ENCODE results near the gene KCNQ1.

KCNQ1 gene

DNA sequence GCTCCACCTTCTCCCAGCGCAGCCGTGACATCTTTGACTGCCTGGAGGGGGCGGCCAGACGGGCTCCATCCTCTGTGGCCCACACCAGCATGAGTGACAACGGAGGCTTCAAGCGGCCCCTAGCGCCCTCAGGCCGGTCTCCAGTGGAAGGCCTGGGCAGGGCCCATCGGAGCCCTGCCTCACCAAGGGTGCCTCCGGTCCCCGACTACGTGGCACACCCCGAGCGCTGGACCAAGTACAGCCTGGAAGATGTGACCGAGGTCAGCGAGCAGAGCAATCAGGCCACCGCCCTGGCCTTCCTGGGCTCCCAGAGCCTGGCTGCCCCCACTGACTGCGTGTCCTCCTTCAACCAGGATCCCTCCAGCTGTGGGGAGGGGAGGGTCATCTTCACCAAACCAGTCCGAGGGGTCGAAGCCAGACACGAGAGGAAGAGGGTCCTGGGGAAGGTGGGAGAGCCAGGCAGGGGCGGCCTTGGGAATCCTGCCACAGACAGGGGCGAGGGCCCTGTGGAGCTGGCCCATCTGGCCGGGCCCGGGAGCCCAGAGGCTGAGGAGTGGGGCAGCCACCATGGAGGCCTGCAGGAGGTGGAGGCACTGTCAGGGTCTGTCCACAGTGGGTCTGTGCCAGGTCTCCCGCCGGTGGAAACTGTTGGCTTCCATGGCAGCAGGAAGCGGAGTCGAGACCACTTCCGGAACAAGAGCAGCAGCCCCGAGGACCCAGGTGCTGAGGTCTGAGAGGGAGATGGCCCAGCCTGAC, 41.7 kb upstream of the KCNQ1 start:
- TF ChIP-seq GATA2 (IDR thresholded peaks at IDR 0.05; ENCODE audit: low read depth, low read length) (no peak), GATA3 (IDR thresholded peaks at IDR 0.05; ENCODE audit: low read depth, low read length) (no peak)

DNA sequence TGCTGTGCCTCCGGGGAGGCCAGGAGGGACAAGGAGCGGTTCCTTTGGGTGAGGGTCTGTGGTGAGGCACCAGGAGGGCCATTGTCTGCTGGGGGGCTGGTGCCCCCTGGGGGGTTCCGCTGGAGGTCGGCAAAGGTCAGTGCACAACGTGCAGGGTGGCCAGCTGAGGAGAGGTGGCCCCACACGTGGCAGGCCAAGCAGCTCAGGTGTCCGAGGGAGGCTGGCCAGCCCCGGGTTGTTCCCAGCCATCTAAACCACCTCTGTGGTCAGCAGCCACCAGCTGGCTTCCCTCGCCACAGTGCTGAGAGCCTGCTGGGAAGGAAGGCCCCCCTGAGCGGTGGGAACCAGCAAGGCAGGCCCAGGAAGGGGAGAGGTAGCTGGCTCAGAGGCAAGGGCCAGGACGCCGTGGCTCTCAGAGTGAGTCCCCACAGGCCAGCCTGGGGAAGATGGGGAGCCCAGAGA, 40.0 kb upstream of the KCNQ1 start:
- no peak for TF ChIP-seq GATA2 (IDR thresholded peaks at IDR 0.05; ENCODE audit: low read depth, low read length)
- no peak for TF ChIP-seq GATA3 (IDR thresholded peaks at IDR 0.05; ENCODE audit: low read depth, low read length)

DNA sequence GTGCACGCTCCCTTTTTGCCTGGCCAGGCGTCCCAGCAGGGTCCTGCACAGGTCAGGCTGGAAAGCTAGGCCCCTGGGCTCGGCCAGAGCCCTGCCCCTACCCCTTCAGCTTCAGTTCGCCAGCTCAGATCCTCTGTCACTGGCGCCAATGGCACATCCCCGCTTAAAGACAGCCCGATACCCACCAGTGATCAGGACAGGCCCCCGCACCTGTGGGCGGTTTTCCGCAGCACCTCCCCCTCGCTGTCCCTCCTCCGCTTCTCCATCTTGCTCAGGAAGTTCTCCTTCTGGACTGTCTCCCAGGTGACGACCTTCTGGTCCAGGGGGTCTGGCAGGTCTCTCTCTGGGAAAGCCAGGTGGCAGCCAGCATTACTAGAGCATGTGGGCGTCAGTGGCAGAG, 38.4 kb upstream of the KCNQ1 start:
- TF ChIP-seq GATA2 (IDR thresholded peaks at IDR 0.05; ENCODE audit: low read depth, low read length) (no peak), GATA3 (IDR thresholded peaks at IDR 0.05; ENCODE audit: low read depth, low read length) (no peak)

DNA sequence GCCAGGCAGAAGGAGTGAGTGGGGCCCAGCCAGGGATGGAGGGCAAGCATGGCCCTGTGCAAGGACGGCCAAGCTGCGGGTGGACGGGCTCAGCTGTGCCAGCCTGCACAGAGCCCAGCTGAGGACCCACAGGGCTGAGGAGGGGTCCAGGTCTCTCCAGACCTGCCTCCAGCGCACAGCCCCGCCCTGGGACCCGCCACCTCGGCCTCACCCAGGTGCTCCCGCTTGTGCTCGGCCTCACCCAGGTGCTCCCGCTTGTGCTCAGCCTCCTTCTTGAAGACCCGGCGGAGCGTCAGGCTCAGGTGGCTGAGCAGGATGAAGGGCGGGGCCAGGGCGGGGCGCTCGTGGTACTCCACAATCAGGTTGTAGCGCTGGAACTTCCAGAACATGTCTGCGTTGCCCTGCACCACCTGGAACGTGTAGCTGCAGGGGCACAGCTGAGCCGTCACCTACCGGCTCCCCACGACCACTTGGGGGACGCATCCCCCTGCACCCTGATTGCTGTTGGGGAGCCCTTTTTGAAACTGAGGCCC, 37.9 kb upstream of the KCNQ1 start:
- TF ChIP-seq GATA2 (IDR thresholded peaks at IDR 0.05; ENCODE audit: low read depth, low read length) (no peak), GATA3 (IDR thresholded peaks at IDR 0.05; ENCODE audit: low read depth, low read length) (no peak)

DNA sequence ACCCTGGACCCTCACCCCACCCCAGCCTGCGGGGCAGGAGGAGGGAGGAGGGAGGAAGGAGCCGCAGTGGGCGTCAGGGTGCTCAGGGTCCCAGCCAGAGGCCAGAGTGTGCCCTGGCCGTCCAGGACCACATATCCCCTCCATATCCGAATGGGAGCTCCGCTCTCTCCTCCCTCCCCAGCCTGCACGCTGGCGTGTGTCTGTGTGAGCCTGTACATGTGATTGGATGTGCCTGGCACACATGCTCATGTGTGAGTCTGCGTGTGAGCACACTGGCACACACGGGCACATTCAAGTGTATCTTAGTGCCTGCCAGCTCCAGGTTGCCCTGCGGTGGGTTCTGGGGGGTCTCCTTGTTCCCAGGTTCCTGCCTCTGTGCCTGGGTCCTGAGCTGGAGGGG, 36.1 kb upstream of the KCNQ1 start:
- TF ChIP-seq GATA3 (IDR thresholded peaks at IDR 0.05; ENCODE audit: low read depth, low read length), result no peak

DNA sequence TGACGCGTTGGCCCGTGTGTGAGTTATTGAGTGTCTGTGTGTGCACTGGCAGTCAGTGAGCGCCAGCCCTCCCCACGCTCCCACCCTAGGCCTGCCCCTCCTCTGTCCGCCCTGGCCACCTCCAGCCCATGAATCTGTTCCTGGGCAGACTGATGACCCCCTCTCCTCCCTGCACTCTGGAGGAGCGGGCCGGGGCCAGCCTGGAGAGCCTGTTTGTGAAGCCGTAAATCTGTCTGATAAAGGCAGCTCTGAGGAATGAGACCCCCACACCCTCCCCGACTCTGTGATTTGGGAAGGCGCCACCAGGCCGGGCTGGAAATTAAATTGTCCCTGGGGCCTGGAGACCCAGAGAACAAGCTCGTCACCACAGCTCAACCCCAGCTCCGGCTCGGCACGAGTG, 35.7 kb upstream of the KCNQ1 start:
- TF ChIP-seq GATA2 (IDR thresholded peaks at IDR 0.05; ENCODE audit: low read depth, low read length) (no peak), GATA3 (IDR thresholded peaks at IDR 0.05; ENCODE audit: low read depth, low read length) (no peak)

DNA sequence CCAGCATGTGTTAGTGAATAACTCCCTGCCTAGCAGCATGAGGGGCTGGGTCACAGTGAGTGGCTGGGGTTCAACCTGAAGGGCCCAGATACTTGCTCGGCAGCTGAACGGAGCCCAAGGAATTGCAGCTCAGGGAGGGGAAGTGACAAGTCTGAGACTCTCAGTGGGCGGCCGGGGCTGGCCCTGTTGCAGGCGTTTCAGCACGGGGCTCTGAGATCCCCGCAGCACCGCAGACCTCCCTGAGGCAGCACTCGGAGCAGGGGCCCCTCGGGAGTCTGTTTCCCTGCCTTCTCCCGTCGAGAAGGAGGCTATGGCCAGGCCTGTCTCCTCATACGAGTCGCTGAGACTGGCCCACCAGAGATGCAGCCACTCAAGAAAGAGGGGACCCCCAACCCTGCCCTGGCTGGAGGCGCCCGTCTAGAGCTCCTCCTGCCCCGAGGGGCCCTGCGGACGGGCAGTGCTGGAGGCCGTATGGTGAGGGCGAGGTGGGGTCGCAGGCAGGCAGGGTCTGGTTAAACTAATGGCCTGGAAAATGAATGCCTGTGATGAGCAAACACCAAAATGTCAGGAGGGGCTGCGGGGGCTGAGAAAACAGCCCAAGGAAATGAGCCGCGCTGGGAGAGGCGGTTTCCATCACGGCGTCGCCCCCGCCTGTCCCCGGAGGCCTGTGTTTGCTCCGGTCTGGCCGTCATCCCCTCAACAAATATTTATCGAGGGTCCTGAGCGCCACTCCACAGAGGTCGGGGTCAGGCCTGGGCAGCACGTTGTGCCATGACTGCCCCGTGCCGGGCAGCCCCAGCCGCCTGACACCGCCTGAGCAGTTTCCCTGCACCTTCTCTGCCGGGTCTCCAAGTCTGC, 35.0 kb upstream of the KCNQ1 start:
- TF ChIP-seq GATA2 (IDR thresholded peaks at IDR 0.05; ENCODE audit: low read depth, low read length), result no peak

DNA sequence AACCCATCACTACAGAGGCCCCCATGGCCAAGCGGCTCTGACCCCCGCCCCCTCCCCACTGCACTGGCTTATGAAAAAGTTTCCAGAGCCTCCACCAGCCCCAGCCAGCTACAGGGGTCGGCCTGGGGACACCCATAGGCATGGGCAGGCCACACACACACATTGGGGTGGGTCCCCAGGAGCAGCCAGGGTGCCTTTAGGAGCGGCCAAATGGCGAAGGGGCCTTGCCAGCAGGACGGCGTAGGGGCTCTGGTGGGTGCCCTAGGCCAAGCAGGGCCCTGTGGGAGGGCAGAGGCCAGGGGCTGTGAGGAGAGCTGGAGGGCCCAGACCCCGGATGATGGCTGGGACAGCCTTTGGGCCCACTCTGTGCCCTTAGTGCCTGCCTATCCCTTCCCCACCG, 34.2 kb upstream of the KCNQ1 start:
- TF ChIP-seq GATA2 (IDR thresholded peaks at IDR 0.05; ENCODE audit: low read depth, low read length) (no peak), GATA3 (IDR thresholded peaks at IDR 0.05; ENCODE audit: low read depth, low read length) (no peak)

DNA sequence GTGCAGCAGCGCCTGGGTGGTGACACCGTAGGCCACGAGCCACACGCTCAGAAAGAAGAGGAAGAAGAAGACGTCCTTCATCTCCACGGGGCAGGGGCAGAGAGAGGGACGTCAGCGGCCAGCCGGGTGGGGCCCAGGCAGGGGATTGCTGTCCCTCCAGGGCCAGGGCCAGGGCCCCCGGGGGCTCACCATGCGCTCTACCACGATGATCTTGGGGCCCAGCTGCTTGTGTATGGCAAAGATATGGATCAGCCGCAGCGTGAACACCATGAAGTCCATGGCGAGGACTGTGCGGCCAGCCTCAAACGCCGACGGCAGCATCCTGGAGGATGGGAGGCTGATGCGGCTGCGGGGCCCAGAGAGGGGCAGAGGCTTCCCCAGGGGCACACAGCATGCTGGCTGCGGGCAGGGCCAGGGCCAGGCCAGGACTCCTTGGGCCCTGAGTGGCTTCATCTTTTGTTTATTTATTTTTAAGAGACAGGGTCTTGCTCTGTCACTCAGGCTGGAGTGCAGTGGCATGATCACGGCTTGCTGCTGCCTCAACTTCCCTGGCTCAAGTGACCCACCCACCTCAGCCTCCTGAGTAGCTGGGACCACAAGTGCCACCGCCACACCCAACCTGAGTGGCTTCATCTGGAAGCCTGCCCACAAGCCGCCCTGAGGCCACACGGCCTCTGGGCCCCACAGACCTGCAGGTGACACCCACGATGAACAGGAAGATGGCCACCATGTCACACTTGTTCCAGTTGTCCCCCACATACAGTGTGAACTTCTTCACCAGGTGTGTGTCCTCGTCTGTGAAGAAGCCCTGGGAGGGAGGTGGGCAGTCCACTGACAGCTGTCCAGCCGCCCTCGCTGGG, 33.1 kb upstream of the KCNQ1 start:
- TF ChIP-seq GATA3 (IDR thresholded peaks at IDR 0.05; ENCODE audit: low read depth, low read length) (no peak), GATA2 (IDR thresholded peaks at IDR 0.05; ENCODE audit: low read depth, low read length) (no peak)

DNA sequence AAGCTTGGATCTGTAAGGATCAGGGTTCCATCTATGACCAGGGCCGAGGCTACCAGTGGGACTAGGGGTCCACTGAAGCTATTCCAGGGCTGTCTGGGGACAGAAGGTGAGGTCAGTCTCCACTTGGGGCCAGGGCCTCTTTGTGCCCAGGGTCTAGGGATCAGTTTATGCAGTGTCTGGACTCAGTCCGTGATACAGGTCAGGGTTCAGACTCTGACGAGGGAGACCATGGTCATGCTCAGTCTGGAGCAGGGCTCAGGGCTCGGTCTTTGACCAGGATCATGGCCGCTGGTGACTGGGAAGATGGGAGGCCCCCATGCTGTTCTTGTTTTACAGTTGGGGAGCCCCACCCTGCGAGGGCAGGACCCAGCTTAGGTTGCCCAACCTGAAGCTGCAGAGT, 32.5 kb upstream of the KCNQ1 start:
- no peak for TF ChIP-seq GATA3 (IDR thresholded peaks at IDR 0.05; ENCODE audit: low read depth, low read length)
- no peak for TF ChIP-seq GATA2 (IDR thresholded peaks at IDR 0.05; ENCODE audit: low read depth, low read length)

DNA sequence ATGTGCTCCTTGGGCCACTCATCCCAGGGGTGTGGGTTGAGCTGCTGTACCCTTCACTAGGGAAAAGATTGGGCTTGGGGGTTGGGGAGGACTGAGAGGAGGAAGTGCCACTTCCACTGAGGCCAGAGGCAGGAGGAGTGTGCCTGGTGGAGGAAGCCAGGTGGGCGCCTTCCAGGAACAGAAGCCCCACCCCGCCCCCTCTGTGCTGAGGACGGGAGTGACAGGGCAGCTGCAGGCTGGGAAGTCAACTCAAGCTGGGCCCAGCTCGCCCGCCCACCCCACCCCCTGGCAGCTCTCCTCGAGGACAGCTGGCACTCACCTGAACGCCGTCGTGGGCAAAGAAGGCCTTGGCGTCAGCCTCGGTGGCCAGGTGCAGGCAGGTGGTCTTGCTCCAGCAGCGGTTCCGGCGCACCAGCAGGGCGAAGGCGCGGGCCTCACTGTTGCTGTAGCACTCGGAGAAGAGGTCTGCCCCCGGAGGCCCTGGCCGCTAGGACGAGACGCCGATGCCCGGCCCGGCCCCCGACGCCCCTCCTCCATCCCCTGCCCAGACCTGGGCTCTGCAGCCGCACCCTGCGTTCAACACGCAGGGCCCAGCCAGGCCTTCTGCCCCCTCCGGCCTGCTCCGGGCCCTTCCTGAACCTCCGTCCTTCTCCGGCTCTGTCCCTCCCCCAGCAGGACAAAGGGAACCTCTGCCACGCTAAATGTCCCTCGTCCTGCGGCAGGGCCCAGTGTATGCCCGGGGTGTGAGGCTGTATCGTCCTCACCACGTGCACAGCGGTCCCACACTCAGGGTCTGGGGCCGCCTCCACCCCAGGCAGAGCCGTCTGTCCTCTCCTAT, 30.8 kb upstream of the KCNQ1 start:
- no peak for TF ChIP-seq GATA3 (IDR thresholded peaks at IDR 0.05; ENCODE audit: low read depth, low read length)
- TF ChIP-seq GATA2 (IDR thresholded peaks at IDR 0.05; ENCODE audit: low read depth, low read length), result no peak

DNA sequence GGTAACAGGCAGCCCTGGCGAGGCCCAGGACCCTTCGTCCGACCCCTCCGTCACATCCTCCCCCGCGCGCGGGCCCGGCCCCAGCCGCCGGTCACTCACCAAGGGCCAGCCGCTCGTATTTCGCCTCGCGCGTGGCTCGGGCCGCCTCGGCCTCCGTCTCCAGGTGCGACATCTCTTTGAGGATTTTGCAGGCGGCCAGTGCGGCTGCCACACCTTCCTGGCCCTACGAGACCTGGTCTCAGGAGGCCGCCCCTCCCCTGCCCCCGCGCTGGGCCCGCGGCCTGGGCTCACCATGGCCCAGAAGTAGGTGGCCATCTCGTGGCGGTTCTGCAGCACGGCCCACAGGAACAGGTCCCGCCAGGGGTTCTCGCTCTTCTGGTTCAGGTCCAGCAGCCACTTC, 30.2 kb upstream of the KCNQ1 start:
- no peak for TF ChIP-seq GATA2 (IDR thresholded peaks at IDR 0.05; ENCODE audit: low read depth, low read length)
- no peak for TF ChIP-seq GATA3 (IDR thresholded peaks at IDR 0.05; ENCODE audit: low read depth, low read length)

DNA sequence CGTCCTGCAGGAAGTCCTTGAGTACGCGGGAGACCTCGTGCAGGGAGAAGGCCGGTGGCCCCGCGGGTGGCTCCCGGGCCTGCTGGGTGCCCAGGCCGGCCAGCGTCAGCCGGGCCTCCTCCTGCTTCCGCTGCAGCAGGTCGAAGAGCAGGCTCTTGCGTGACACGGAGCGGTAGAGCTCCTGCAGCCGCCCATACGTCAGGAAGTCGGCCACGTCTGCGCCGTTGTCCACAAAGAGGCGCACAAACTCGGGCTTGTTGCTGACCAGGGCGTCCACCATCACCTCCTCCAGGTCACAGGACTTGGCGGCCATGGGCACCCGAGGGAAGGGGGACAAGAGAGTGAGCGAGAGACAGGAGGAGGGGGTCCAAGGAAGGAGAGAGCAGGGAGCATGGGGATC, 29.6 kb upstream of the KCNQ1 start:
- TF ChIP-seq GATA3 (IDR thresholded peaks at IDR 0.05; ENCODE audit: low read depth, low read length) (no peak), GATA2 (IDR thresholded peaks at IDR 0.05; ENCODE audit: low read depth, low read length) (no peak)
